ENCODE data around the gene GSTCD.

GSTCD gene

DNA sequence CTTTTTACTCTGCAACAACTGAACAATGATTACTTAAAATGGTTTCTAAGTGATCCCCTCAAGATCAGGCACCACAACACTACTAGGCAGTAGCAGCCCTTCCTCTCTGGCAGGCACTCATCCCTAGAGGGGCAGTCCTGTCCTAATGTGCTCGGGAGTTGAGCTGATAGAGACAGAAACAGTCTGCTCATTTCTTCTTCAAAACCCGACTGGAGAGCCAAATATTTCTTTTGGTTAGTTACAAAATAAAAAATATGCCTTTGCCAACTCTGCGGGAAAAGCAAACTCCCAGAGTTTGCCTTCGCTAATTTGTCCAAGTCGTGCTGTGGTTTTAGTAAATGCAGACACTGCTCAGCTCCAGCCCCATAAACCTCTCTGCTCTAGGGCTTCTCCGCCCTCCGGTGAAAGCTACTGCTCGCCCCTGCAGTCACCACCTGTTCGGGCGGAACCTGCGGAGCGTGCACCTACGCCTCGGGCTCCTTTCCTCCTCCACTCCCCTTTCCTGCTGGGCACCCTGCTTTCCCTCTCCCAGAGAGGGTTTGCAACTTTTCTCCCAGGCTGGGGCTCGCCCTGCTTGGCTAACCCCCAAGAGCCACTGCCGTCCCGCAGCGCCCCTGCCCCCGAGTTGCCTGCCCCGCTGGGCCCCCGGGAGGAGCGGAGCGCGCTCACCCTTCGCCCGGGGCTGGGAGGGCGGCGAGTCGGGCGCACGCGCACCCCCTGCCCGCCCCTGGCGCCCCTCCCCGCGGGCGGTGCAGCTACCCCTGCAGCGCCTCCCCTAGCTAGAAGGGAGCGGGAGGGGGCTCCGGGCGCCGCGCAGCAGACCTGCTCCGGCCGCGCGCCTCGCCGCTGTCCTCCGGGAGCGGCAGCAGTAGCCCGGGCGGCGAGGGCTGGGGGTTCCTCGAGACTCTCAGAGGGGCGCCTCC, 186.3 kb downstream of the GSTCD start, which contains the start of gene NPNT:
Gene NPNT, plus strand, starts transcription at position 812 of the 923 bp plus-strand sequence. CDS start 182 bp downstream, outside the sequence.
- DNase-seq (no peak), ATAC-seq (ENCODE audit: insufficient read depth, low read depth) (no peak)
- Histone ChIP-seq H3K27me3 (ENCODE audit: insufficient read depth, low read length, poor library complexity) (no peaks in the 10 kb centered on the region), H3K27ac (ENCODE audit: low read length) (no peak within 1 kb of the TSS), H3K4me2 (ENCODE audit: insufficient read depth, low read length) (no peak within 1 kb of the TSS), H3K9ac (ENCODE audit: low read depth, low read length) (no peak within 1 kb of the TSS), H3K9me3 (ENCODE audit: insufficient read depth, low read length, severe bottlenecking) (no peaks in the 10 kb centered on the region), H3K4me3 (ENCODE audit: low read depth in 1 of 2, low read length in 2 of 2) (no peak within 1 kb of the TSS), H3K36me3 (ENCODE audit: insufficient read depth, low read length) (no peaks in the 10 kb centered on the region), H3K4me1 (ENCODE audit: insufficient read depth, low read length) (no peaks in the 10 kb centered on the region), H4K20me1 (ENCODE audit: insufficient read depth, low read length) (no peaks in the 10 kb centered on the region), H3K79me2 (ENCODE audit: insufficient read depth, low read length) (no peaks in the 10 kb centered on the region), H2AFZ (ENCODE audit: low read depth, low read length) (no peak within 1 kb of the TSS)
- TF ChIP-seq EZH2 (IDR thresholded peaks at IDR 0.05; ENCODE audit: borderline replicate concordance, low read depth, low read length, severe bottlenecking): no peak
- TF ChIP-seq, protein P1, sequence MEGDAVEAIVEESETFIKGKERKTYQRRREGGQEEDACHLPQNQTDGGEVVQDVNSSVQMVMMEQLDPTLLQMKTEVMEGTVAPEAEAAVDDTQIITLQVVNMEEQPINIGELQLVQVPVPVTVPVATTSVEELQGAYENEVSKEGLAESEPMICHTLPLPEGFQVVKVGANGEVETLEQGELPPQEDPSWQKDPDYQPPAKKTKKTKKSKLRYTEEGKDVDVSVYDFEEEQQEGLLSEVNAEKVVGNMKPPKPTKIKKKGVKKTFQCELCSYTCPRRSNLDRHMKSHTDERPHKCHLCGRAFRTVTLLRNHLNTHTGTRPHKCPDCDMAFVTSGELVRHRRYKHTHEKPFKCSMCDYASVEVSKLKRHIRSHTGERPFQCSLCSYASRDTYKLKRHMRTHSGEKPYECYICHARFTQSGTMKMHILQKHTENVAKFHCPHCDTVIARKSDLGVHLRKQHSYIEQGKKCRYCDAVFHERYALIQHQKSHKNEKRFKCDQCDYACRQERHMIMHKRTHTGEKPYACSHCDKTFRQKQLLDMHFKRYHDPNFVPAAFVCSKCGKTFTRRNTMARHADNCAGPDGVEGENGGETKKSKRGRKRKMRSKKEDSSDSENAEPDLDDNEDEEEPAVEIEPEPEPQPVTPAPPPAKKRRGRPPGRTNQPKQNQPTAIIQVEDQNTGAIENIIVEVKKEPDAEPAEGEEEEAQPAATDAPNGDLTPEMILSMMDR (IDR thresholded peaks at IDR 0.05; ENCODE audit: borderline replicate concordance, extremely low read depth, low read length, poor library complexity, severe bottlenecking): no peak

DNA sequence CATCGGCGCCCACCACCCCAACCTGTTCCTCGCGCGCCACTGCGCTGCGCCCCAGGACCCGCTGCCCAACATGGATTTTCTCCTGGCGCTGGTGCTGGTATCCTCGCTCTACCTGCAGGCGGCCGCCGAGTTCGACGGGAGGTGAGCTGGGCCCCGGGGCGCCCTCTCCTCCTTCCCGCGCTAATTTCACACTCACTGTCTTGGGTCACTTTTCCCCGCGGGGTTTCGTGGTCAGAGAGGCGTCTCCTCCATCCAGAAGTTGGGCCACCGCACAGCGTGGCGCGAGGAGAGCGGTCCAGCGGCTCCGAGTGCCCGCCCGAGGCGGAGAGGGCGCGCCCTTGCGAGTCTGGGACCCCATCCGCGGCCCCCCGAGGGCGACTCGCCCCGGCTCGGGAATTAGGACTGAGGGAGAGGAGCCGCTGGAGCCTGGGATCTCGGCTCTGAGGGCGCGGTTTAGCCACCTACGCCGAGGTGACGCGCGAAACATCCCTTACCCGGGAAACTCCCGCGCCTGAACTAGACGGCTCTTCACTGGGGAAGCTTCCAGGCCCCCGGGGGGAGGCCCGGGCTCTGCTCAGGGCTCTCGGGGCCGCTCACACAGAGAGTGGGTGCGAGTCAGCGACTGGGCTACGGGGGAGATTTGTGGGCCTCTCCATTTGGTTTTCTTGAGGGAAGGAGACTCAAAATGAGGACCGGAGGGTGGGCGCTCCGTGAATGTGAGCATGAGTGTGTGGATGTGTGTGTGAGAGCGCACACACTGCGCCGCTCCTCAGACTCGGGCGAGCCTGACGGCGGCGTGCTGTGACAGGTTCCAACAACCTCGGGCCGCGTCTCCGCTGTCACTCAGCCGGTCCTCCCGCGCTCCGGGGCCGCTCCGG, 187.2 kb downstream of the GSTCD start:
- no peaks in the 10 kb centered on the region for H4K20me1 ChIP-seq (ENCODE audit: insufficient read depth, low read length)
- no peak for DNase-seq
- H2AFZ ChIP-seq (ENCODE audit: low read depth, low read length): no peak overlapping the region
- no peak overlapping the region for H3K4me2 ChIP-seq (ENCODE audit: insufficient read depth, low read length)
- no peaks in the 10 kb centered on the region for H3K4me1 ChIP-seq (ENCODE audit: insufficient read depth, low read length)
- no peak for ATAC-seq (ENCODE audit: insufficient read depth, low read depth)
- H3K27ac ChIP-seq (ENCODE audit: low read length): no peak overlapping the region
- H3K27me3 ChIP-seq (ENCODE audit: insufficient read depth, low read length, poor library complexity): no peaks in the 10 kb centered on the region
- TF ChIP-seq EZH2 (IDR thresholded peaks at IDR 0.05; ENCODE audit: borderline replicate concordance, low read depth, low read length, severe bottlenecking): no peak
- TF ChIP-seq, protein P1 (IDR thresholded peaks at IDR 0.05; ENCODE audit: borderline replicate concordance, extremely low read depth, low read length, poor library complexity, severe bottlenecking): no peak
- no peak overlapping the region for H3K4me3 ChIP-seq (ENCODE audit: low read depth in 1 of 2, low read length in 2 of 2)
- H3K9ac ChIP-seq (ENCODE audit: low read depth, low read length): no peak overlapping the region
- H3K9me3 ChIP-seq (ENCODE audit: insufficient read depth, low read length, severe bottlenecking): no peaks in the 10 kb centered on the region
- no peaks in the 10 kb centered on the region for H3K79me2 ChIP-seq (ENCODE audit: insufficient read depth, low read length)
- H3K36me3 ChIP-seq (ENCODE audit: insufficient read depth, low read length): no peaks in the 10 kb centered on the region

DNA sequence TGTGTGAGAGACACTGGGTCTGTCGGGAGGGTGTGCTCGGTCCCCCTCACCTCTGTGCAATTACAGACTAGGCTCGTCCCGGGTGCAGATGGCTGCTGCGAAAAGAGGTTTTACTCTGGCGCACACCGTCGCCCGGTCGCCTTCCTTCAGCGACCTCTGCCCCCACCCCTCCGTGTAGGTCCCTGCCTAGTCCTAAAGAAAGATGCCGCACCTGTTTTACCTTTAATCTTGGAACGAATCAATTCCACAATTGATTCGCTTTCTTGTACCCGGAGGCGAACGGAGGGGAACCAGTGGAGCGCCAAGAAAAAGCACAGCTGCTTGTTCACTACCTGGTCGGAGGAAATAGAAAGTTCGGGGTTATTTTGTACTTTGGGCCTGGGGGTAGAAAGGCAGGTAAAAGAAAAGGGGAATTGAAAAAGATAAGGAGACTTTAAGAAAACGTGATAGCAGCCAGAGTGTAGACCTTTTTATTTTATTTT, 187.9 kb downstream of the GSTCD start:
- H3K36me3 ChIP-seq (ENCODE audit: insufficient read depth, low read length): no peaks in the 10 kb centered on the region
- no peak overlapping the region for H3K4me3 ChIP-seq (ENCODE audit: low read depth in 1 of 2, low read length in 2 of 2)
- ATAC-seq (ENCODE audit: insufficient read depth, low read depth): no peak

More for the DNA sequence above, 187.9 kb downstream of the GSTCD start:
- Histone ChIP-seq H3K79me2 (ENCODE audit: insufficient read depth, low read length) (no peaks in the 10 kb centered on the region), H3K4me1 (ENCODE audit: insufficient read depth, low read length) (no peaks in the 10 kb centered on the region), H3K4me2 (ENCODE audit: insufficient read depth, low read length) (no peak overlapping the region), H2AFZ (ENCODE audit: low read depth, low read length) (no peak overlapping the region), H3K9me3 (ENCODE audit: insufficient read depth, low read length, severe bottlenecking) (no peaks in the 10 kb centered on the region), H3K9ac (ENCODE audit: low read depth, low read length) (no peak overlapping the region), H4K20me1 (ENCODE audit: insufficient read depth, low read length) (no peaks in the 10 kb centered on the region), H3K27ac (ENCODE audit: low read length) (no peak overlapping the region), H3K27me3 (ENCODE audit: insufficient read depth, low read length, poor library complexity) (no peaks in the 10 kb centered on the region)
- no peak for DNase-seq
- TF ChIP-seq, protein P1 (IDR thresholded peaks at IDR 0.05; ENCODE audit: borderline replicate concordance, extremely low read depth, low read length, poor library complexity, severe bottlenecking): no peak
- TF ChIP-seq EZH2 (IDR thresholded peaks at IDR 0.05; ENCODE audit: borderline replicate concordance, low read depth, low read length, severe bottlenecking): no peak
